ENCODE data around the gene ST3GAL4. TPM values are rescaled to one million over a fixed set of nuclear protein-coding genes. Genes with fewer than 3 reads are reported as not detected.

ST3GAL4 gene
- total and polyA plus RNA-seq, 3 donors from 2014 or later = 102 to 221 (median 212) TPM

DNA sequence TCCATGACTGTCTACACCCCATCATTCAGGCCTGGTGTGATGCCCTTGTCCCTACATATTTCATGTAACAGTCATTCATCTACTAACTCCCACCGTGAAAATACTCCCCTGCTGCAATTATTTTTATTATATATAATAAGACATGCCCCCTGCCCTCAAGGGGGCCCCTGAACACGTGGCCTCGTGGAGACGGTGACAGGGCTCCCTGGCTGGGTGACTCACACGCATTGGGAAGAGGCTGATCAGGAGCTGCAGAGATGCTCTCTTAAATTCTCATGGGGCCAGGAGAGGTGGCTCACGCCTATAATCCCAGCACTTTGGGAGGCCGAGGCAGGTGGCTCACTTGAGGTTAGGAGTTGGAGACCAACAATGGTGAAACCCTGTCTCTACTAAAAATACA lies 88.6 kb downstream of the ST3GAL4 start:
- TF ChIP-seq POLR2A (IDR thresholded peaks at IDR 0.05) = no peak
- TF ChIP-seq, protein P1, sequence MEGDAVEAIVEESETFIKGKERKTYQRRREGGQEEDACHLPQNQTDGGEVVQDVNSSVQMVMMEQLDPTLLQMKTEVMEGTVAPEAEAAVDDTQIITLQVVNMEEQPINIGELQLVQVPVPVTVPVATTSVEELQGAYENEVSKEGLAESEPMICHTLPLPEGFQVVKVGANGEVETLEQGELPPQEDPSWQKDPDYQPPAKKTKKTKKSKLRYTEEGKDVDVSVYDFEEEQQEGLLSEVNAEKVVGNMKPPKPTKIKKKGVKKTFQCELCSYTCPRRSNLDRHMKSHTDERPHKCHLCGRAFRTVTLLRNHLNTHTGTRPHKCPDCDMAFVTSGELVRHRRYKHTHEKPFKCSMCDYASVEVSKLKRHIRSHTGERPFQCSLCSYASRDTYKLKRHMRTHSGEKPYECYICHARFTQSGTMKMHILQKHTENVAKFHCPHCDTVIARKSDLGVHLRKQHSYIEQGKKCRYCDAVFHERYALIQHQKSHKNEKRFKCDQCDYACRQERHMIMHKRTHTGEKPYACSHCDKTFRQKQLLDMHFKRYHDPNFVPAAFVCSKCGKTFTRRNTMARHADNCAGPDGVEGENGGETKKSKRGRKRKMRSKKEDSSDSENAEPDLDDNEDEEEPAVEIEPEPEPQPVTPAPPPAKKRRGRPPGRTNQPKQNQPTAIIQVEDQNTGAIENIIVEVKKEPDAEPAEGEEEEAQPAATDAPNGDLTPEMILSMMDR (IDR thresholded peaks at IDR 0.05) = no peak
- no peak for DNase-seq
- WGBS, 2 donors = 86 to 93% methylated on average over 7 of the region's 7 CpGs
- intact Hi-C loops (cut with DNase I; ENCODE audit: low total_unique reads) = loop anchor here (5.0 kb wide), 1 partner anchor 38 kb away; no protein-coding TSS in a partner anchor
- Histone ChIP-seq H3K27ac (no peak overlapping the region), H3K27me3 (no peaks in the 10 kb centered on the region), H3K9me3 (no peaks in the 10 kb centered on the region), H3K4me1 (peaks cover 4% of the 10 kb centered on the region), H3K36me3 (ENCODE audit: low read depth, missing control alignments) (no peaks in the 10 kb centered on the region), H3K4me3 (no peak overlapping the region)

DNA sequence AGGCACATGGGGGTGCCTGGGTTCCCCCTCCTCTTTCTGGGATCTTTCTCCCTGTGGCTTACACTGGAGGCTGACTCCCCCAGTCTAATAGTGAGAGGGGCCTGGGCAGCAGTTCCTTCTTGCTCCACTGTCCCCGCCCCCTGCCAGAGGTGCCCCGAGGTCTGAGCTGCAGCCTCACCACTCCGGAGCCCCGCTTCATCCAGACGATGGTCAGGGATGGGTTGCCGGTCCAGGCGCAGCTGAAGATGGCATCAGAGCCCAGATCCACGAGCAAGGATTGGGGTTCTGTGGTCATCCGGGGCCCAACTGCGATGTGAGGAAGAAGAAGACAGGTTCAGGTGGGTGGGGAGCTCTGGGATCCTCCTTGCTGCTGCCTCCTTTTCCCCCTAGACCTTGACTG lies 91.1 kb downstream of the ST3GAL4 start:
- no peak for DNase-seq
- intact Hi-C loops (cut with DNase I; ENCODE audit: low total_unique reads) = no loop called here
- TF ChIP-seq, protein P1 (IDR thresholded peaks at IDR 0.05) = no peak
- no peak for TF ChIP-seq POLR2A (IDR thresholded peaks at IDR 0.05)
- H3K36me3 ChIP-seq (ENCODE audit: low read depth, missing control alignments) = no peaks in the 10 kb centered on the region
- WGBS, 2 donors = 86 to 90% methylated on average over 10 of the region's 10 CpGs
- no peaks in the 10 kb centered on the region for H3K9me3 ChIP-seq
- H3K4me1 ChIP-seq = peaks cover 4% of the 10 kb centered on the region
- H3K27me3 ChIP-seq = no peaks in the 10 kb centered on the region
- H3K27ac ChIP-seq = no peak overlapping the region
- no peak overlapping the region for H3K4me3 ChIP-seq

DNA sequence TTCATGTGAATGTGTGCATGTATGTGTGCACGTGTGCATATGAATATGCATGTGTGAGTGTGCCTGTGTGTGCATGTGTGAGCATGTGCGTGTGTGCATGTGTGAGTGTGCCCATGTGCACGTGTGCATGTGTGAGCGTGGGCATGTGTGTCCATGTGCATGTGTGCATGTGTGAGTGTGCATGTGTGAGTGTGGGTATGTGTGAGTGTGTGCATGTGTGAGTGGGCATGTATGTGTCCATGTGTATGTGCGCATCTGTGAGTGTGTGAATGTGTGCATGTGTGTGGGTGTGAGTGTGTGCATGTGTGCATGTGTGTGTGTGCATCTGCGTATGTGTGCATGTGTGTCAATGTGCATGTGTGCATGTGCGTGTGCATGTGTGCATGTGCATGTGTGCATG lies 94.7 kb downstream of the ST3GAL4 start:
- H3K36me3 ChIP-seq (ENCODE audit: low read depth, missing control alignments) = no peaks in the 10 kb centered on the region
- peaks cover 4% of the 10 kb centered on the region for H3K4me1 ChIP-seq
- intact Hi-C loops (cut with DNase I; ENCODE audit: low total_unique reads) = no loop called here
- no peaks in the 10 kb centered on the region for H3K9me3 ChIP-seq
- DNase-seq = no peak
- WGBS, 2 donors = 73 to 75% methylated on average over 7 of the region's 7 CpGs
- no peak overlapping the region for H3K27ac ChIP-seq
- no peak overlapping the region for H3K4me3 ChIP-seq
- TF ChIP-seq, protein P1 (IDR thresholded peaks at IDR 0.05) = no peak
- no peak for TF ChIP-seq POLR2A (IDR thresholded peaks at IDR 0.05)
- H3K27me3 ChIP-seq = no peaks in the 10 kb centered on the region

DNA sequence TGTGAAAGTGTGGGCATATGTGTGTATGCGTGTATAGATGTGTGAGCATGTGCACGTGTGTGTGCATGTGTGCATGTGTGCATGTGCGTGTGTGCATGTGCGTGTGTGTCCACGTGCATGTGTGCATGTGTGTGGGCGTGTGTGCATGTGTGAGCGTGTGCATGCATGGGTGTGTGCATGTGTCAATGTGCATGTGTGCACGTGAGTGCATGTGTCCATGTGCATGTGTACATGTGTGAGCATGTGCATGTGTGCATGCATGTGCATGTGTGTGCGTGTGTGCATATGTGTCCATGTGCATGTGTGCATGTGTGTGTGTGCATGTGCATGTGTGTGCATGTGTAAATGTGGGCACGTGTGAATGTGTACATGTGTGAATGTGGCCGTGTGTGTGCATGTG lies 95.3 kb downstream of the ST3GAL4 start:
- H3K36me3 ChIP-seq (ENCODE audit: low read depth, missing control alignments) = no peaks in the 10 kb centered on the region
- no peak overlapping the region for H3K27ac ChIP-seq
- H3K27me3 ChIP-seq = no peaks in the 10 kb centered on the region
- DNase-seq = no peak
- no peaks in the 10 kb centered on the region for H3K9me3 ChIP-seq
- peaks cover 4% of the 10 kb centered on the region for H3K4me1 ChIP-seq
- 60 to 74% methylated on average over 11 of the region's 11 CpGs for WGBS, 2 donors
- intact Hi-C loops (cut with DNase I; ENCODE audit: low total_unique reads) = no loop called here
- no peak overlapping the region for H3K4me3 ChIP-seq
- no peak for TF ChIP-seq POLR2A (IDR thresholded peaks at IDR 0.05)
- TF ChIP-seq, protein P1 (IDR thresholded peaks at IDR 0.05) = no peak

DNA sequence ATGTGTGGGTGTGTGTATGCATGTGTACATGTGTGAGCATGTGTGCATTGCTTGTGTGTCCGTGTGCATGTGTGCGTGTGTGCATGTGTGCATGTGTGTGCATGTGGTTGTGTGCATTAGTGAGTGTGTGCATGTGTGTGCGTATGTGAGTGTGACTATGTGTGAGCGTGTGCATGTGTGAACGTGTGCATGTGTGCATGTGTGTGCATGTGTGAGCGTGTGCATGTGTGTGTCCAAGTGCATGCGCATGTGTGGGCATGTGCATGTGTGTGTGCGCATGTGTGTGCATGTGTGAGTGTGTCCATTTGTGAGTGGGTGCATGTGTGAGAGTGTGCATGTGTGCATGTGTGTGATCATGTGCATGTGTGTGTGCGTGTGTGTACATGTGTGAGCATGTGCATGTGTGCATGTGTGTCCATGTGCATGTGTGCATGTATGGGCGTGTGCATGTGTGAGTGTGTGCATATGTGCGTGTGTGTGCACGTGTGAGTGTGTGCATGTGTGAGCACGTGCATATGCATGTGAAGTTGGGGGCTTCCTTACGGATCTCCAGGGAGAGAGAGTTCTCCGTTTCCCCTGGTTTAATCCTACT lies 95.8 kb downstream of the ST3GAL4 start:
- intact Hi-C loops (cut with DNase I; ENCODE audit: low total_unique reads) = no loop called here
- Histone ChIP-seq H3K27ac (no peak overlapping the region), H3K27me3 (no peaks in the 10 kb centered on the region), H3K4me3 (no peak overlapping the region), H3K4me1 (peaks cover 4% of the 10 kb centered on the region), H3K9me3 (no peaks in the 10 kb centered on the region), H3K36me3 (ENCODE audit: low read depth, missing control alignments) (no peaks in the 10 kb centered on the region)
- WGBS, 2 donors = 66 to 70% methylated on average over 15 of the region's 15 CpGs
- DNase-seq = no peak
- TF ChIP-seq, protein P1 (IDR thresholded peaks at IDR 0.05) = no peak
- no peak for TF ChIP-seq POLR2A (IDR thresholded peaks at IDR 0.05)

All from testis (tissue), 3 donors.